Midbrain (tissue), 1 donor: ENCODE results near the gene RNF44.
"Not testable (repeated sequence)": the region's sequence is repeated elsewhere in the genome, so short reads cannot be mapped to it uniquely, and the experiment has no call there.

ENCODE experiments used
- DNase-seq: peaks from one replicate; lab custom pipeline; 2025; lab: John Stamatoyannopoulos, UW

Gene RNF44

DNA sequence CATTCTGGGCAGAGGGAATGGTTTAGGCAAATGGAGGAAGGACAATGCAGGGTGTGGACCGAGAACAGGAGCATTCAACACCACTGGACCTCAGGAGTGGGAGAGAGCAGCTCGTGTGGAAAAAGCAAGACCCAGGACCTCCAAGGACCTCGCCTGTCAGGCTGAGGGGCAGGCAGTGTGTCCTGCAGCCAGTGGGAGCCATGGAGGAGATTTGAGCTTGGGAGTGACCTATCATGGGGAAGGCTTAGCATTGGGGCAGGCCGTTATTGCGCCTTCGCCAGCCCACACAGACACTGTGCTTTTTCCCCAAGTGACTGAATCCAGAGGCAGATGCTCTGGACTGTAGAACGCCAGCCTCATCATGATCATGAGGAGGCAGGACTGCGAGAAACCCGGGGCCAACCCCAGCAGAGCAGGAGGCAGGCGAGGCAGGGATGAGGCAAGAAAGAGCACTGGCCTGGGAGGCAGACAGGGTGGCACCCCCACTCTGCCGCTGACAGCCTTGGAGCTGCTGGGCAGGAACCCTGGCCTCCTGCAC is 15.2 kb upstream of the RNF44 start:
- no peak for DNase-seq

DNA sequence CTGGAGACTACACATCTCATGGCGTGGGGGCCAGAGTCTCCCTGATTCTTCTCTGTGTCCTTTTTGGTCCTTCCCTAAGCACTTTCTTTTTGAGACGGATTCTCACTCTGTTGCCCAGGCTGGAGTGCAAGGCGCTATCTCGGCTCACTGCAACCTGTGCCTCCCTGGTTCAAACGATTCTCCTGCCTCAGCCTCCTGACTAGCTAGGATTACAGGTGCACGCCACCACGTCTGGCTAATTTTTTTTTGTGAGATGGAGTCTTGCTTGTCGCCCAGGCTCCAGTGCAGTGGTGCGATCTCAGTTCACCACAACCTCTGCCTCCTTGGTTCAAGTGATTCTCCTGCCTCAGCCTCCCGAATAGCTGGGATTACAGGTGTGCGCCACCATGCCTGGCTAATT is 13.7 kb upstream of the RNF44 start:
- not testable (repeated sequence) for DNase-seq

DNA sequence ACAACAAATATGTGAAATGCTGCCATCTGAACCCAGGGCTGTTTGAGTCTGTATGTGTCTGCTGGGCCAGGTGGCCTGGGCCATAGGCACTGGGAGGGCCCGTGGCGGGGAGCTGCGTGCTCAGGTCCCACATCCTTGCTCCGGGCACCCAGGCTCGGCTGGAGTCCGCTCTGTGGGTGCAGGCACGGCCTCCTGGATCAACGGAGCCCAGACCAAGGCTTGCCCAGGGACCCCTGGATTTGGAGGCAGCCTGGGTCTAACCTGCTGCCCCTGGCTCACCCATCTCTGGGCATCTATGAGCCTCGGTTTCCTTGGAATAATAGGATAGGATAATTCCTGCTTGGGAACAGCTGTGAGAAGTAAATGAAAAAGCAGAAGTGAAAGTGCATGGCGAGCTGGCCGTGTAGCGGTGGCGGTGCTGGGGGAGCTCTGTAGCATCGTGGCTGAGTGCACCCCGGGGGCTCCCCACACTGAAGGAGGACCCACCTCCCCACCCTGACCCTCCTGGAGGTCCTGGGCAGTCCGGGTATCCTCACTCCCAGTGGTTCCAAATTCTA is 13.2 kb upstream of the RNF44 start:
- DNase-seq = no peak

DNA sequence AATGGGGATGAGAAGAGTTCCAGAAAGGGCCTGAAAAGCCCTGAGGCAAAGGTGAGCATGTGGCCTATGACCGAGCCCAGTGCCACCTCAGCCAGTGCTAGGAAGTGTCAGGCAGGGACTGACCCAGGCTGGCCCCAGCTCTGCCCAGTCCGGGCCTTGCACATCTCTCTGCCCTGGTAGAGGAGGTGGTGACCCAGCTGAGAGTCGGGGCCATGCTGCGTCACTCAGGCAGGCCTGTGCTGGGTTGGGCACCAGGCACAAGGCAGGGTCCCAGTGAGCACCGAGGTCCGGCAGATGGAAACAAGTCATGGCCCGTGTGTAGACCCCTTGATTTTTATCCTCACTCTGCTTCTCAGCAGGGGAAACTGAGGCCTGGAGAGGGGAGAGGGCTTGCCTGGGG is 12.7 kb upstream of the RNF44 start:
- DNase-seq = no peak

DNA sequence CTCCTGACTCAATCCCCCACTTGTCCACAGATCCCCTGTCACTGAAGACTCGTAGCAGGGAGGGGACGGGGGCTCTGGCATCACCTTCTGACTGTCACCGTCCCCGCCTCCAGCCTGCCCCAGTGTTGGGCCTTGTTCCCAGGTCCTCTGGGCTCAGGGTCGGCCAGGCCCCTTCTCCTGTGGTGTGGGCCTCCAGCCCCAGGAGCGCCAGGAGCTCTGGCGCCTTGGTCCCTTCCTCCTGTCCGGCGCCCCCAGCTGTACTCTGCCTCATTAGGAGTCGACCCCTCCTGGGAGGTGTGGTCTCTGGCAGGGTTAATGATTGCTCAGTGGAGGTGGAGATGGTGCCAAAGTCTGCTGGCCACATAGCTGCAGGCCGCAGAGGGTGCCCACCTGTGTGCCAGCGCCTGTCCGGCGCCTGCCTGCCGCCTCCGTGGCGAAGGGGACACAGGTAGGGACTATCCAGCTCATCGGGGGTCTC is 11.8 kb upstream of the RNF44 start, which contains the start of gene CDHR2:
TSS of gene CDHR2 (plus strand) at position 376 of the 478 bp plus-strand sequence. CDS start 16,011 bp downstream, outside the sequence.
- no peak for DNase-seq

DNA sequence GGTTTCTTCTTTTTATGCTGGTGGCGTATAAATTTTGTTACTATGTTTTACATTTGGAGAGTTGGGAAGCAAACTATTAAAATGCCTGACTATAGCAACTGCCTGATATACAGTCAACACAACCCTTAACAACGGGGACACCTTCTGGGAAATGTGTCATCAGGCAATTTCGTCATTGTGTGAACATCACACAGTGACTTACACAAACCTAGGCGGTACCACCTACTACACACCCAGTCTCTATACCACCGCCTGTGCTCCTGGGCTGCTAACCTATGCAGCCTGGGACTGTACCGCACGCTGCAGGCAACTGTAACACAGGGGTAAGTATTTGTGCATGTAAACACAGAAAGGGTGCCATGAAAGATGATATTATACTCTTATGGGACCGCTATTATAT is 10.6 kb upstream of the RNF44 start:
- no peak for DNase-seq

DNA sequence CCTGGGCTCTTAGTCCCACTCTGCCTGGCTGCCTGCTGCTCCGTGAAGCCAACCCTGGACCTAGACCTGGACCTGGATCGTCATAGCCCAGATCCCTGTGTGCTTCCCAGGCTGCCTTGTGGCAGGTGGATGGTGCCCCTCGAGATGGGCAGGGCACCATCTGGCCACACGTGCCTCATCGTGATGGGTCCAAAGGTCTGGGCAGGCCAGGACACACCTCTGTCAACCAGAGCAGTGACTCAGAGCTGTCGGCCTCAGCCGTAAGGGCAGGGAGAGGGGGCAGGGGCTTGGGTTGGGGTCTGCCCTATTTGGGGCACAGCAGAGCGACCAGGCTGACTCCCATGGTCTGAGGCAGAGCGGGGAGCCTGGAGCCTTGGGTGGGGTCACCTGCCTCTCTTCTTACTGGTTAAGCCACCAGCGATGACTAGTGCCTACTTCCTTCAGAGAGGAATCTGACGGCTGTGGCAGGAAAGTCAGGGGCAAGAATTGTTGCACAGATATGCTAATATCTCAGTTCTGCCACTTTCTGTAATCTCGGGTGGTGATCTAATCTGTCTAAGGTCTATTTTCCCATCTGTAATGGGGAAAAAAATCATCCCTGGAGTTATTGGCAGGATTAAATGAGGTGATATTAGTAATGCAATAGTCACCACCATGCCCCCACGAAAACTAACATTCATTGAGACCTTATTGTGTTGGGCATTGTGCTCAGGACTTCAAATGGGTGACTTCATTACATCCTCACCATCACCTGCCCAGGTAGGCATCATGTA is 8.7 kb upstream of the RNF44 start:
- DNase-seq = no peak

DNA sequence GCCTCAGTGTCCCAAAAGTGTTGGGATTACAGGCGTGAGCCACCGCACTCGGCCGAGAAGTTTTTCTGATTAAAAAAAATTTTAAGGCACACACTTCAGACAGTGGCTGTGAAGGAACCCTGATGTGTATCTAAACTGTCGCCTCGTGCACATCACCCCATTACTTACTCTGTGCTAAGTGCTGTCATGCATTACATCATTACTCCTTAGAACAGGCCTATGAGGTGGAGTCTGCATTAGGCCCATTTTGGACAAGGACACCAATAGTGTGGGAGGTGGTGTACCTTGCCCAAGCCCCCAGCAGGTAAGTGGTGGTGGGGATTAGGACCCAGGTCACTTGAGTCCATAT is 8.2 kb upstream of the RNF44 start:
- no peak for DNase-seq

DNA sequence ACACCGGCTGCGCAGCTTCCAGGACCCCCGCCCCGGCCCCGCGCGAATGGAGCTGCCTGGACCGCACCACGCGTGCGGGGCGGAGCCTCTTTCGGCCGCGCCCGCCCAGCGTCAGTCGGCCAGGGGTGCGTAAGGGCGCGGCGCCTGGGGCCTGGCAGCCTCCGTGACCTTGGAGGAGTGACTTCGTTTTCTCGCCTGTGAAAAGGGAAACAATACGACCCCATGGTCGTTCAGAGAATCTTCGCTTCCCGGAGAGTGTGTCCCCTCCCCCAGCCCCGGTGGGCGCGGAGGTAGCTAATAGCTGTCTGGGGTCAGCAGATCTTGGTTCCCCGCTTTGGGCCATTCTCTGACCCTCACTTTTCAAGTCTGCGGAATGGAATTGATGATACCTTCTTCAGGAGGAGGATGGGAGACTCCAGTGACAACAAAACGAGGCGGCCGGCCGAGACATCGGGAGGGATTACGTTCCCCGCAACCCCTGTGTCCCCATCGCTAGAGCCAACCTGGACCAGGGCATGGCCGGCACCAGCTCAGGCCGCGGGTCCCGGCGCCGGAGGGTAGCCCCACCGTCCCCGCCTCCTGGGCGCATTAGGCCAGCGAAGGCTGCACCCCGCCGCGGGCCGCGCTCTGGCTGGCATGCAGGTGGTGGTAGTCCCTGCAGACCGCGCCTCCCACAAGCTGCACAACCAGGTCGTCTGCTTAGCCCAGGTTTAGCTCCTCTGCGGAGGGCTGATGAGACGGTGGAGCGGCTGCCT is 6.4 kb upstream of the RNF44 start:
- peak; percentile 54 for DNase-seq

DNA sequence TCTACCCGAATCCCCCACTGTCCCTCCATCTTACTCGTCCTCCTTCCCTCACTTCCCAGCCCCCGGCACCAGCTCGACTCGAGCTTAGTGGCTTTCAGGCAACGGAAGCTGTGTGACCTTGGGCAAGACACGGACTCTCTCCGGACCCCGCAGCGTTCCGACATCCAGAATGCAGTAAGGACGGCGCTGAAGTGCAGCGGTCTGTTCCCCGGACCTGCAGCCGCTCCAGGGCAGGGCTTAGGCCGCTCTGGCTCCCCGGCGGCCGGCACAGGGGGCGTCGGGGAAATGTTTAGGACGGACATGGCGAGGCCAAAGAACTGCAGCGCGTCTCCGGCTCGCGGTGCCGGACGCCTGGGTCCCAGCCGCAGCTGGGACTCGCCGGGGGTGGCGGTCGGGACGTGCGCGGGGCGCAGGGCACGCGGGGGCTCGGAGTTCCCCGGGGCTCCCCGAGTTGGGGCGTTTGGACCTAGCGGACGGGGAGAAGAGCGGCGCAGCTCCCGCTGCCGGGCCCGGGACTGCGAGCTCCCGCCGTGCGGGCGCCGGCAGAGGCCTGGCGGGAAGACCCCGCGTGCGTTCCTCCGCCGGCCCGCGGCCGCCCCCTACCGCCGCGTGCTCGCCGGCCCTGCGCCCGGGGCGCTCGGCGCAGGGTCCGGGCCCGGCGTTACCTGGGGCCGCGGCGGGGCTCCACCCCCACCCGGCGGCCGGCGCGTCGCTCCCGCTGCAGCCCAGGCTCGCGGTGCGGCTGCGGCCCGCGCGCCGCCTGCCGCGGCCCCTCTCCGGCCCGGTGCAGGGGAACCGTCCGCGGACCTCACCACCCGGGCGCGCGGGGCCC is 5.6 kb upstream of the RNF44 start:
- DNase-seq = peak; percentile 9

DNA sequence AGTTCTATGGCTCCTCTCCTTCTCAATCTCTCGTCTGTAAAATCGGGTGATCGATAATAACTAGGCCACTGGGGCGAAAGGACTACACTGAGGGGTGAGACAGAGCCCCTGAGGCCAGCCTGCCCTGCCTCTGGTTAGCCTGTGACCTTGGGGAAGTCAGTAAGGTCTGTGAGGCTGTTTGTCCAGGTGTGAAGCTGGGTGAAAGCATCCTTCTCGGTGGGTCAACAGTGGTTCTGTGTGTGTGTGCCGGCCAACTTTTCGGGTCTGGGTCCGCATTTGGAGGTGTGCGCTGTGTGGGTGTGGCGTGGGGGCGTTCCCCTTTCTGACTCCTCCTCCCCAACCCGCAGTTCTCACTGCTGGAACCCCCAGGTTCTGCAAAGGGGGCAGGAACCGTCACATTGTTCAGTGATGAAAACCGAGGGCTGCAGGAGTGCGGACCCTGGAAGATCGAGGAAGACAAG is 5.0 kb upstream of the RNF44 start:
- DNase-seq = no peak

DNA sequence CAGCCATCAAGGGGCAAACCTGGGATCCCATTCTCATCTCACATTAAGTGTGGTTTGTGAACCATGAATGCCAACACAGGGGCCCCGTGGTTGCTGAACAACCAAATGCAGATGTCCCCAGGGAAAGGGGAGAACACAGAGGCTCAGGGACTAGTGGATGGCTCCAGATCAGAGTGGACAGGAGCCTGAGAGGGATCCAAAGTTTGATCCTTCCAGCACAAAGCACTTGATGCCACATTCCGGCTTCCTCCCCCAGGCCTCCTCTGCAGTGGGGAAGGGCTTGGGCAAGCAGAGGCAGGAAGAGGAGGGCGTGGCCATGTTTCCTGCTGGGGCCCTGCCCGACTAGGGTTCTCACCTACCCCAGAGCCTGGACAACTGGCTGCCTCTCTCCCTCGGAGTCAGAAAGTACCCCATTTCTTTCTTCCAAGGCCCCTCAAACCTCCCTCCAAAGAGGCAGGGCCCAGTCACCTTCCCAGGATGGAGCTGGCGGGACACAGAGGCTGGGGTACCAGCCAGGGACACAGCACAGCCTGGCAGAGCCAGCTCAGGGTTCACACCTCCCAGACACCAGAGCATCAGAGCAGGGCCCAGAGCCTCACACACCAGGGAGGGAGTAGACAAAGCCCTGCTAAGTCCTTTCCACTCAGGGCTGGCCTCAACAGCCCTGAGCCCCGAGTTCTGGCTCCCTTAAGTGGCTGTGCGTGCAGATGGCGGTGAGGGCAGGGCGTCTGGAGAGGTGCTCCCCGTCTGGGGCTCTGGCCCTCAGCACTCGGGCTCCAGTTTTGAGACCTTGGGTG is 4.3 kb upstream of the RNF44 start:
- DNase-seq = no peak

DNA sequence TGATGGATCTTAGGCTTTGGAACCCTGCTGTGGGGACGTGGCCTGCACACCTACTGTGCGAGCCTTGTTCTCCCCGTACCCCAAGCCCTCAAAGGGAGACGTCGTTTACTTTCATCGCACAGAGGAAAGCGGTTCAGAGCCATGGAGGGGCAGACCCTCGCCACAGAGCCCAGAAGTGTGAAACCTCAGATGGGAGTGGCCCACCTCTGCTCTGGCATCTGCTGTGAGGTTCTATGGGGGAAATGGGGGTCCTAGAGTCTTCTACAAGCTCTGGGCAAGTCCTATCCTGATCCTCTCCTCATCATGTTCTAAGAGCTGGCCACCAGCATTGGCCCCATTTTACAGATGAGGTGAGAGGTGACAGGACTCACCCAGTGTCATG is 3.7 kb upstream of the RNF44 start:
- DNase-seq = no peak

DNA sequence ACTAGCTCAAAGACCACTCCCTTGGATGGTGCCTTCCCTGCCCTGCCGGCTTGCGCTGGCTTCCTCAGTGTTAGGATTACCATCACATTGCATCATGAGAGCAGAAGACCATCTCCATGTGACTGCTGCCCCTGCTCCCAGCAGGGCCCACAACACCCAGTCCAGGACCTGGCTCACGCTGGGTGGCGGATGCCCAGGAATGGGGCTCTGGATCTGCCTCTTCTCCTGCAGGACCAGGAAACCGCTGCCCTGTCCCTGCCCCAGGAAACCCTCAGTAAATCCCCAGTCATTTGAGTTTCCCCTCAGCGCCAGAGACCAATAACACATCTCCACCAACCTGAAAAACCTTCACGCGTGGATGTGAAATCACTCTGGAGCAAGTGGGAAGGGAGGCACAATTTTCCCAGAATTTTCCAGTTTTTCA is 3.3 kb upstream of the RNF44 start:
- DNase-seq = no peak

DNA sequence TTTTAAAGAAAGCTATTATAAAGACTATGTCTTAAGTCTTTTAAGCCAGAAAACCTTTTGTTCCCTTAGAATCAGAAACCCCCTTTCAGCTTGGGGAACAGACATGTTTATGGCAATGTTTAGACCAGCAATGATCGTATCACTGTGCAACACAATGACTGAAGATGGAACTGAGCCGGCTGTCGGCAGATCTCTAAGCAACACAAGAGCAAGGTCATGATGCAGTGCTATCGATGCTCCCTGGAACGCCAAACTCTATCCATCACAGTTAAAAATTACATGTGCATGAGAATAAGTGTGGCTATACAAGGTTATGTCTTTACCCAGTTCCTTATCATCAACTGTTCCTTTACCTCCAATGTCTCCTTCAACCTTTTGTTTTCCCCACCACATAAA is 1.8 kb upstream of the RNF44 start:
- no peak for DNase-seq

DNA sequence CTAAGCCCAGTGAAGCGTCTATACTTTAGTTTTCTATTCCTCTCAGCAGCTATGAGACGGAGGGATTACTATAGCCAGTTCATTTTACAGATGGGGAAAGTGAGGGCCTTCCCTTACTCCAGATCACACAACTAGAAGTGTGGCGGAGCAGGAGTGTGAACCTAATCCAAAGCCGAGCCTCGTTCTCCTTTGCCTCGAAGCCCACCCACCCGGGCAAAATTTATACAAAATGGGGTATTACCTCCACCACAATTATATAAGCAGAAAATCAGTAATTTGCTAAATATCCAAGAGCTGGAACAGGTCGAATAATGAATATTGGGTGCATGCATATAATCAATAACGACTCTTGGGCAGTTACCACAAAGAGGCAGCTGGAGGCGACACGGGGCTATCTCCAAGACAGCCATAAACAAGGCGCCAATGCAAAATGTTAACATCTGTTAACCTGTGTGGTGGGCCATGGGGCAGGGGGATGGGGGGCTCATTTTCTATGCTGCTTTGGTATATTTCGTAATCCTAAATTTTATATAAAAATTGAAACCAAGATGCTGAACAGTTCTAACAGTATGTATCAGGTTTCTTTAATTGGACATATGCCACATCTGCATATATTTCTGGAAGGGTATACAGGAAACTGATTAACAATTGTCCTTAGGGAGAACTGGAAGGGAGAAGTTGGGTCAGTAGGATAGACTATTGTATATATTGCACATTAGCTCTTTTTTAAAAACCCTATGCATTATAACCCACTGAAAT is 1.2 kb upstream of the RNF44 start:
- no peak for DNase-seq

DNA sequence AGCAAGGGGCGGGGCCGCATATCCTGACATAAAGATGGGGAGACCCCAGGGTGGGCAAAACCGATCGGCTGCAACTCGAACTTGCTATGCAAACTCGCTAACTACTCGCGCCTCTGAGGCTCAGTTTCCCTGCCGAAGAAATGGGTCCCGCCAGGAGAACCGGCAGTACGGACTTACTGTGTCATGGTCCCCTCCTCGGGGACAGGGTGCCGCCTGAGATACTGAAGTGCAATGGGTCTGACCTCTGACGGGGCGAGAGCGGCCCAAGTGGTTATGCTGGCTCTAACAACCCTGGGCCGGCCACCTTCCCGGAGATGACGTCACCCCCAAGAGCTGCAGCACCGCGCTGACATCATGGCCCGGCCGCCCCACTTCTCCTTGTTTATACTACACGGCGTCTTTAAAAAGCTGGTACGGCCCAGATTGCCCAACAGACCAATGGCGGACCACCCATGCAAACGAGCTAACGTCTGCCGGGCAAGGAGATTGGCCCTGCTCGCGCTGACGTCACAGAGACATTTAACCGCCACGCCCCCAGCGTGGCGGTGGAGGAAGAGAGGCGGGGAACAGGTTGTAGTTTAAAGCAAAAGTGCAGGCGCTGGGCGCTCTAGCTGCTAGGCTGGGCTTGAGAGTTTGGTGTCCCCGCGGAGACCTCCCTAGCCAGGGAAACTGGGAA is 490 bp upstream of the RNF44 start:
- DNase-seq = peak; percentile 98

DNA sequence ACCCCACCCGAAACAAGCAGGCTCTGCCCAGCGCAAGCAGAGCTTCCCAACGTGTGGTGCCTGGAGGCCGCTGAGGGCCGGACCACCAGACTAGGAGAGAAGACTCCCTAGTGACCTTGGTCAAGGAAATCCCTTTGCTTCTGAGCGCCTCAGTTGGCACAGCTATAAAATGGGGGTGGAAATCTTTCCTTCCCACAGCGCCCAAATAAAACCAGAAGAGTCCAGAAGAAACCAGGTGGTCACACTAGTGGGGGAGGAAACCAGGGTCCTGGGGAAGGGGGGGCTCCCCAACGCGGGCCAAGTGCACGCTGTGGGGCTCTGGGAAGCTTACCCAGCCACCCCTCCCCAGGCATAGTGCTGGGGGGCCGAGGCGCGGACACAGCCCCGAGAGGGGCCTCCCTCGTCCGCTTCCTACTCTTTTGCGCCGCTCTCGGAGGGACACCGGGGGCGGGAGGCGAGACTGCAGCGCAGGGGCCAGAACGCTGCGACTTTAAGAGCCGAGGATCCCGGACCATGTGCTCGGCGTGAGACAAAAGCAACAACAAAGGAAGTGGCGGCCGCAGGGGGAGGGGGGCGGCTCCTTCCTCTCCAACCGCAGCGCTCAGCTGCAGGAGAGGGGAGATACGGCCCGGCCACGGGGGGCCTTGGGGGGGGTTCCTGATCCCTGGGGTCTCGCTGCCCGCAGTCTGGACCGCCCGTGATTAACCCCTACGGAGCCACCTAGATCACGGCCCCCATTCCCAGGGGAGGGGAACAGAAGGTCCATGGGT is 885 bp downstream of the RNF44 start:
- DNase-seq = peak; percentile 85

DNA sequence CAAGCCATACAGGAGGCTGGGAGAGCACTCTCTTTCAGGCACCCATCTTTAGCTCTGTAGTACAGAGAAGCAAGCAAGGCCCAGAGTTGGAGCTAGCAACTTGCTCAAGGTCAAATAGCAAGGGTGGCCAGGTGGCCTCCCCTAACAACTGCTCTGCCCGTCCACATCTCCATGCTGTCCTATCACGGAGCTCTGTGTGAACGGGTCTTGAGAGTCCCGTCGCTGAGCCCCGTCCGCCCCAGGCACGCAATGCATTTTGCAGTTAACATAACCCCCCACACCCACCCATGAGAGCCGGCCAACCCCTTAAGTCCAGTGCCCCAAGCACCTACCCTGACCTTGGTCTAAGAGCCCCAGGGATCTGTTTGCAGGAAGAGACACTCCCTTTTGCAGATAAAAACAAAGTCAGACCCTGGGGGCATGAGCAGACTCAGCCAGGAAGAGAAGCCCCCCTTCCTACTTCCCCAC is 1.5 kb downstream of the RNF44 start:
- no peak for DNase-seq
